Peyer's patch (tissue), 4 donors: ENCODE measurements around the gene PAOX.

Experiments
- CTCF ChIP-seq, 6 experiments: fragments of 450-650 bp in 4 of 6; fragments of 200-600 bp in 2 of 6; sonication (generic) in 1 of 6; IDR thresholded peaks; one replicate each; pipeline ENCODE4 v1.5.1; 2017 to 2019; ENCODE audit warnings: antibody characterized with exemption in 6 of 6, mild to moderate bottlenecking in 3 of 6, moderate library complexity in 1 of 6
- POLR2A ChIP-seq, 2 donors: fragments of 450-650 bp; IDR thresholded peaks; one replicate each; pipeline ENCODE4 v1.5.1; 2017; ENCODE audit warnings: antibody characterized with exemption in 2 of 2, mild to moderate bottlenecking in 2 of 2, moderate library complexity in 2 of 2

DNA sequence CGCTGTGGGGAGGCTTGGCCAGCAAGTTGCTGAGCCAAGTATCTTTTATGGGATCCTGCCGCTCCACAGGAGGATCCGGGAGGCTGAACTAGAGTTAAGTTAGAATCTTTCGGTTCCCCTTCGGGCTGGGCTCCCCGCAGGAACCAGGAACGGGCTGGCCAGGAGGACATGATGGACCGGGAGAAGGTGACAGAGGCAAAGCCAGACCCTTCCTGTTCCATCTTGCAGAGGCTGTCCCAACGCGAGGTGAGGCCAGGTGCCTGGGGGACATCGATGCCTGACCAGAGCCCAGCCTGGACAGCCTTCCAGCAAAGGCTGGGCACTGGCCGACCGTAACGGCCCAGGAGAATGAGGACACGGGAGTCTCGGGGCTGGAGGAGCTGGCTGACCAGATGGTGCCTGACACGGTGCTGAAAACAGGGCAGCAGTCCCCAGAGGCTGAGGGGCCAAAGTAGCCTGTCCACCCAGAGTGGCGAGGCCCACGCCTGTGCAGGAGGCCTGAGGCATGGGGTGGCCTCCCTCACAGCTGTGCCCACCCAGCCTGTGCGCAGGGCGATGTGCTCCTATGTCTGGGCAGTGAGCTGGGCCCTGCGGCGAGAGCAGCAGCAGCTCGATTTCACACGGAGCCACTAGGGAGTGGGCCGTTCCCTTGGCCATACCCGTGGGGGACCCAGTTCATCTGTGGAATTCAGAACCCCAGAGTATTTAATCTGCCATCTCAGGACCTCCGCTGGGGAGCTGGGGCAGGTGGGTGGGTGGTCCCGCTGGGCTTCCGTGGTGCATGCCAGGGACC is 1.8 kb upstream of the PAOX start:
- no peak for TF ChIP-seq CTCF (IDR thresholded peaks at IDR 0.05)
- no peak for TF ChIP-seq POLR2A (IDR thresholded peaks at IDR 0.05)
